MM.1S (cell line): ENCODE measurements around the gene CHFR.

Source experiments
- EZH2 ChIP-seq: fragments of 300-600 bp; sonication (generic); optimal IDR thresholded peaks from 2 replicates; pipeline ENCODE3; 2017; ENCODE audit warnings: low read depth, mild to moderate bottlenecking, antibody characterized with exemption, low read length, mixed read lengths
- TF ChIP-seq, protein P1 (sequence below): fragments of 300-600 bp; sonication (generic); IDR thresholded peaks from 2 replicates; pipeline ENCODE4 v1.5.1; 2016; ENCODE audit warnings: antibody characterized with exemption, low read length, mixed read lengths

DNA sequence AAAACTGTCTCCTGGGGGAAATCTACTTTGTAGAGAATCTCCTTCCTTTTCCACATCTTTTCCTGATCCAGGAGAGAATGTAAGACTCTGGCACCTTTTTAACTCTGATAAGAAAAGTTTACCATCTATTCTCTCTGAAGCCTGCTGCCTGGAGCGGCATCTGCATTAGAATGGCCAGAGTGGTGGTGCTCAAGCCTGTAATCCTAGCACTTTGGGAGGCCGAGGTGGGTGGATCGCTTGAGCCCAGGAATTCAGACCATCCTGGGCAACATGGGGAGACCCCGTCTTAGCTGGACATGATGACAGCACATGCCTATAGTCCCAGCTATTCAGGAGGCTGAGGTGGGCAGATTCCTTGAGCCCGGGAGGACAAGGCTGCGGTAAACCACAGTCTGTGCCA lies 1.4 kb upstream of the CHFR start:
- TF ChIP-seq, protein P1, sequence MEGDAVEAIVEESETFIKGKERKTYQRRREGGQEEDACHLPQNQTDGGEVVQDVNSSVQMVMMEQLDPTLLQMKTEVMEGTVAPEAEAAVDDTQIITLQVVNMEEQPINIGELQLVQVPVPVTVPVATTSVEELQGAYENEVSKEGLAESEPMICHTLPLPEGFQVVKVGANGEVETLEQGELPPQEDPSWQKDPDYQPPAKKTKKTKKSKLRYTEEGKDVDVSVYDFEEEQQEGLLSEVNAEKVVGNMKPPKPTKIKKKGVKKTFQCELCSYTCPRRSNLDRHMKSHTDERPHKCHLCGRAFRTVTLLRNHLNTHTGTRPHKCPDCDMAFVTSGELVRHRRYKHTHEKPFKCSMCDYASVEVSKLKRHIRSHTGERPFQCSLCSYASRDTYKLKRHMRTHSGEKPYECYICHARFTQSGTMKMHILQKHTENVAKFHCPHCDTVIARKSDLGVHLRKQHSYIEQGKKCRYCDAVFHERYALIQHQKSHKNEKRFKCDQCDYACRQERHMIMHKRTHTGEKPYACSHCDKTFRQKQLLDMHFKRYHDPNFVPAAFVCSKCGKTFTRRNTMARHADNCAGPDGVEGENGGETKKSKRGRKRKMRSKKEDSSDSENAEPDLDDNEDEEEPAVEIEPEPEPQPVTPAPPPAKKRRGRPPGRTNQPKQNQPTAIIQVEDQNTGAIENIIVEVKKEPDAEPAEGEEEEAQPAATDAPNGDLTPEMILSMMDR, result no peak
- TF ChIP-seq EZH2, result no peak
